Endothelial cell of umbilical vein (primary cell): Measurements from ENCODE around the gene NUSAP1.

Experiments used
- EZH2 ChIP-seq: IDR thresholded peaks from 2 replicates; pipeline ENCODE4 v1.6.1; 2012; ENCODE audit warnings: borderline replicate concordance, low read depth, mild to moderate bottlenecking, moderate library complexity, low read length, inconsistent platforms; ENCODE audit not compliant: severe bottlenecking
- FOS ChIP-seq: IDR thresholded peaks from 2 replicates; pipeline ENCODE4 v1.6.1; 2011; ENCODE audit warnings: mild to moderate bottlenecking, low read length, moderate library complexity, borderline replicate concordance; ENCODE audit not compliant: insufficient read depth
- GATA2 ChIP-seq: IDR thresholded peaks from 2 replicates; pipeline ENCODE4 v1.7.0; 2011; ENCODE audit warnings: low read depth, mild to moderate bottlenecking, moderate library complexity, mixed read lengths, low read length; ENCODE audit not compliant: insufficient read length, insufficient read depth
- JUN ChIP-seq: IDR thresholded peaks from 2 replicates; pipeline ENCODE4 v1.6.1; 2011; ENCODE audit warnings: borderline replicate concordance, low read depth; ENCODE audit not compliant: insufficient read length, insufficient read depth
- MYC ChIP-seq: IDR thresholded peaks from one replicate; pipeline ENCODE4 v1.6.1; 2011; ENCODE audit warnings: mild to moderate bottlenecking, low read depth, low read length
- POLR2A ChIP-seq: IDR thresholded peaks from 2 replicates; pipeline ENCODE4 v1.6.1; 2012; ENCODE audit warnings: low read depth, mild to moderate bottlenecking, control low read depth, low read length
- POLR2AphosphoS5 ChIP-seq: IDR thresholded peaks from 2 replicates; pipeline ENCODE4 v1.6.1; 2012; ENCODE audit warnings: low read depth, mild to moderate bottlenecking, control low read depth, low read length, moderate library complexity; ENCODE audit not compliant: insufficient read depth
- TF ChIP-seq, protein P1 (sequence below), 2 donors: IDR thresholded peaks; 1 replicate in 1 of 2; 2 replicates in 1 of 2; pipeline ENCODE4 v1.5.1; 2011; ENCODE audit warnings: low read length in 2 of 2, mild to moderate bottlenecking in 2 of 2, moderate library complexity in 2 of 2, control low read depth in 1 of 2, inconsistent platforms in 1 of 2, low read depth in 1 of 2; ENCODE audit not compliant: insufficient read depth in 1 of 2; ENCODE audit errors: extremely low read depth in 1 of 2
- TF ChIP-seq, protein P2 (sequence below): IDR thresholded peaks from 2 replicates; pipeline ENCODE4 v1.6.1; 2011; ENCODE audit not compliant: insufficient read depth, insufficient read length

DNA sequence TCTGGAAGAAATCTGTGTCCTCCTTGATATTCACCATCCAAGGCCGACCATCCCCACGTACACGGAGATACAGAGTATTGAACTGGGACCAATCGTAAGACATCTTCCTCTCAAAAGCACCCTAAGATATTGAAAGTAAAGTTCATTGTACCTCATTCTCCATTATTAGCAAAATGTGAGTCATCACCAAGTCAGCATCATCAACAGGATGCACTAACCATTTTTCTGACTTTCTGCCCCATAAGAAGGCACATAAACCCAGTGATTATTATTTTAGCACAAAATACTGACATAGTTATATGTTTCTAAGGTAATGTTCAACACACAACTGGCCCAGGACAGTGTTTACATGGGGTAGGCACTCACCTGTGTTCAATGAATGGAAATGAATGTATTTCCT lies 62.2 kb downstream of the NUSAP1 start:
- TF ChIP-seq POLR2AphosphoS5 (no peak), MYC (no peak), POLR2A (no peak), JUN (peak; percentile 13), EZH2 (no peak), GATA2 (no peak), FOS (peak; percentile 63)
- TF ChIP-seq, protein P1, sequence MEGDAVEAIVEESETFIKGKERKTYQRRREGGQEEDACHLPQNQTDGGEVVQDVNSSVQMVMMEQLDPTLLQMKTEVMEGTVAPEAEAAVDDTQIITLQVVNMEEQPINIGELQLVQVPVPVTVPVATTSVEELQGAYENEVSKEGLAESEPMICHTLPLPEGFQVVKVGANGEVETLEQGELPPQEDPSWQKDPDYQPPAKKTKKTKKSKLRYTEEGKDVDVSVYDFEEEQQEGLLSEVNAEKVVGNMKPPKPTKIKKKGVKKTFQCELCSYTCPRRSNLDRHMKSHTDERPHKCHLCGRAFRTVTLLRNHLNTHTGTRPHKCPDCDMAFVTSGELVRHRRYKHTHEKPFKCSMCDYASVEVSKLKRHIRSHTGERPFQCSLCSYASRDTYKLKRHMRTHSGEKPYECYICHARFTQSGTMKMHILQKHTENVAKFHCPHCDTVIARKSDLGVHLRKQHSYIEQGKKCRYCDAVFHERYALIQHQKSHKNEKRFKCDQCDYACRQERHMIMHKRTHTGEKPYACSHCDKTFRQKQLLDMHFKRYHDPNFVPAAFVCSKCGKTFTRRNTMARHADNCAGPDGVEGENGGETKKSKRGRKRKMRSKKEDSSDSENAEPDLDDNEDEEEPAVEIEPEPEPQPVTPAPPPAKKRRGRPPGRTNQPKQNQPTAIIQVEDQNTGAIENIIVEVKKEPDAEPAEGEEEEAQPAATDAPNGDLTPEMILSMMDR (IDR thresholded peaks at IDR 0.05; ENCODE audit: extremely low read depth in 1 of 2, insufficient read depth in 1 of 2, low read depth in 1 of 2, low read length in 2 of 2) = no peak
- TF ChIP-seq, protein P2, sequence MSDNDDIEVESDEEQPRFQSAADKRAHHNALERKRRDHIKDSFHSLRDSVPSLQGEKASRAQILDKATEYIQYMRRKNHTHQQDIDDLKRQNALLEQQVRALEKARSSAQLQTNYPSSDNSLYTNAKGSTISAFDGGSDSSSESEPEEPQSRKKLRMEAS = no peak
